GM19455 (cell line): Measurements from ENCODE around the gene EGR1.
"Not testable (repeated sequence)": the region's sequence is repeated elsewhere in the genome, so short reads cannot be mapped to it uniquely, and the experiment has no call there.

Experiments used
- ATAC-seq: cut with Tn5 transposase; IDR thresholded peaks from one replicate; pipeline ENCODE4 v1.9.1; 2021; ENCODE audit not compliant: unreplicated experiment

EGR1 gene

GRCh38 chr5:138506370-138507306 is 41.4 kb downstream of the EGR1 start:
- ATAC-seq: no peak

- not testable (repeated sequence) for ATAC-seq
These were observed 42.2 kb downstream of the EGR1 start for GRCh38 chr5:138507485-138507884.

GRCh38 chr5:138508958-138509357 is 43.7 kb downstream of the EGR1 start:
- ATAC-seq: no peak

GRCh38 chr5:138514021-138514420 is 48.7 kb downstream of the EGR1 start:
- no peak for ATAC-seq

GRCh38 chr5:138515556-138516245 is 50.4 kb downstream of the EGR1 start:
- no peak for ATAC-seq

- no peak for ATAC-seq
These were observed 52.2 kb downstream of the EGR1 start for GRCh38 chr5:138517437-138517836.
